ENCODE results near the gene ZNFX1.
"Not testable (repeated sequence)": the region's sequence is repeated elsewhere in the genome, so short reads cannot be mapped to it uniquely, and the experiment has no call there.

DNA sequence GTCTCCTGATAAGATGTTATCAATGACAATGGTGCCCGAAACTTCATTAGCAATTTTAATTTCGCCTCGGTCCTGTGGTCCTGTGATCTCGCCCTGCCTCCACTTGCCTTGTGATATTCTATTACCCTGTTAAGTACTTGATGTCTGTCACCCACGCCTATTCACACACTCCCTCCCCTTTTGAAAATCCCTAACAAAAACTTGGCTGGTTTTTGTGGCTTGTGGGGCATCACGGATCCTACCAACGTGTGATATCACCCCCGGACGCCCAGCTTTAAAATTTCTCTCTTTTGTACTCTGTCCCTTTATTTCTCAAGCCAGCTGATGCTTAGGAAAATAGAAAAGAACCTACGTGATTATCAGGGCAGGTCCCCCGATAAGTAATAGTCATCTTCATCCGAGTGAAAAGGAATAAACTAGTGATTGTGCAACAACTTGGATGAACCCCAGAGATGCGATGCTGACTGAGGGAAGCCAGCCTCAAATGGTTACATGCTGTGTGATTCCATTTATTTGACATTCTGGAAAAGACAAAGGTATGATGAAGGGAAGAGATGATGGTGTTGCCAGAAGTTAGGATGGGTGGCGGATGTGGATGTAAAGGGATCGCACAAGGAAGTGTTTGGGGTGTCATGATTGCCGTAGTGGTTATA lies 16.3 kb upstream of the ZNFX1 start:
- TF ChIP-seq, protein P1, sequence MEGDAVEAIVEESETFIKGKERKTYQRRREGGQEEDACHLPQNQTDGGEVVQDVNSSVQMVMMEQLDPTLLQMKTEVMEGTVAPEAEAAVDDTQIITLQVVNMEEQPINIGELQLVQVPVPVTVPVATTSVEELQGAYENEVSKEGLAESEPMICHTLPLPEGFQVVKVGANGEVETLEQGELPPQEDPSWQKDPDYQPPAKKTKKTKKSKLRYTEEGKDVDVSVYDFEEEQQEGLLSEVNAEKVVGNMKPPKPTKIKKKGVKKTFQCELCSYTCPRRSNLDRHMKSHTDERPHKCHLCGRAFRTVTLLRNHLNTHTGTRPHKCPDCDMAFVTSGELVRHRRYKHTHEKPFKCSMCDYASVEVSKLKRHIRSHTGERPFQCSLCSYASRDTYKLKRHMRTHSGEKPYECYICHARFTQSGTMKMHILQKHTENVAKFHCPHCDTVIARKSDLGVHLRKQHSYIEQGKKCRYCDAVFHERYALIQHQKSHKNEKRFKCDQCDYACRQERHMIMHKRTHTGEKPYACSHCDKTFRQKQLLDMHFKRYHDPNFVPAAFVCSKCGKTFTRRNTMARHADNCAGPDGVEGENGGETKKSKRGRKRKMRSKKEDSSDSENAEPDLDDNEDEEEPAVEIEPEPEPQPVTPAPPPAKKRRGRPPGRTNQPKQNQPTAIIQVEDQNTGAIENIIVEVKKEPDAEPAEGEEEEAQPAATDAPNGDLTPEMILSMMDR (IDR thresholded peaks at IDR 0.05), result not testable (repeated sequence)
- TF ChIP-seq TEAD4 (CRISPR knock-in tag; IDR thresholded peaks at IDR 0.05), result not testable (repeated sequence)
- TF ChIP-seq, protein P2, sequence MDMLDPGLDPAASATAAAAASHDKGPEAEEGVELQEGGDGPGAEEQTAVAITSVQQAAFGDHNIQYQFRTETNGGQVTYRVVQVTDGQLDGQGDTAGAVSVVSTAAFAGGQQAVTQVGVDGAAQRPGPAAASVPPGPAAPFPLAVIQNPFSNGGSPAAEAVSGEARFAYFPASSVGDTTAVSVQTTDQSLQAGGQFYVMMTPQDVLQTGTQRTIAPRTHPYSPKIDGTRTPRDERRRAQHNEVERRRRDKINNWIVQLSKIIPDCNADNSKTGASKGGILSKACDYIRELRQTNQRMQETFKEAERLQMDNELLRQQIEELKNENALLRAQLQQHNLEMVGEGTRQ (CRISPR knock-in tag; IDR thresholded peaks at IDR 0.05), result not testable (repeated sequence)
- TF ChIP-seq, protein P3, sequence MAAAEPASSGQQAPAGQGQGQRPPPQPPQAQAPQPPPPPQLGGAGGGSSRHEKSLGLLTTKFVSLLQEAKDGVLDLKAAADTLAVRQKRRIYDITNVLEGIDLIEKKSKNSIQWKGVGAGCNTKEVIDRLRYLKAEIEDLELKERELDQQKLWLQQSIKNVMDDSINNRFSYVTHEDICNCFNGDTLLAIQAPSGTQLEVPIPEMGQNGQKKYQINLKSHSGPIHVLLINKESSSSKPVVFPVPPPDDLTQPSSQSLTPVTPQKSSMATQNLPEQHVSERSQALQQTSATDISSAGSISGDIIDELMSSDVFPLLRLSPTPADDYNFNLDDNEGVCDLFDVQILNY (CRISPR knock-in tag; IDR thresholded peaks at IDR 0.05), result not testable (repeated sequence)

Measured in WTC11 (cell line).